Lung (tissue), 12 donors: ENCODE data around the gene RUFY4. TPM values are rescaled to one million over a fixed set of nuclear protein-coding genes. Genes with fewer than 3 reads are reported as not detected.

ENCODE experiments used
- ATAC-seq: fragments of 200-7000 bp; cut with Tn5 transposase; one replicate; pipeline ENCODE4 v1.9.1; 2020; ENCODE audit warnings: moderate number of reproducible peaks; ENCODE audit not compliant: insufficient read depth, low FRiP score
- DNase-seq, 3 donors: peaks; one replicate each; pipeline ENCODE4 v3.0.0-alpha.2; 2013 to 2017
- H3K27ac ChIP-seq, 2 donors: one replicate each; pipeline ENCODE4 v1.5.1; 2013; ENCODE audit warnings: mild to moderate bottlenecking in 2 of 2, moderate library complexity in 2 of 2, control low read depth in 1 of 2, inconsistent platforms in 1 of 2, low read depth in 1 of 2, low read length in 1 of 2
- H3K27me3 ChIP-seq, 3 donors: one replicate each; pipeline ENCODE4 v1.5.1; 2013; ENCODE audit warnings: low read length in 2 of 3; ENCODE audit not compliant: control insufficient read depth in 3 of 3, insufficient read depth in 3 of 3
- H3K36me3 ChIP-seq, 4 donors: one replicate each; pipeline ENCODE4 v1.5.1; 2013; ENCODE audit warnings: low read length in 4 of 4, mild to moderate bottlenecking in 1 of 4, moderate library complexity in 1 of 4; ENCODE audit not compliant: control insufficient read depth in 4 of 4, insufficient read depth in 4 of 4
- H3K4me1 ChIP-seq, 5 donors: one replicate each; pipeline ENCODE4 v1.5.1; 2013; ENCODE audit warnings: low read length in 5 of 5, mild to moderate bottlenecking in 2 of 5, moderate library complexity in 1 of 5; ENCODE audit not compliant: control insufficient read depth in 5 of 5, insufficient read depth in 5 of 5
- H3K4me3 ChIP-seq: one replicate; pipeline ENCODE4 v1.5.1; 2013; ENCODE audit warnings: mild to moderate bottlenecking, control low read depth, moderate library complexity
- H3K9ac ChIP-seq, 2 donors: one replicate each; pipeline ENCODE4 v1.5.1; 2013; ENCODE audit warnings: low read length in 2 of 2, control low read depth in 1 of 2; ENCODE audit not compliant: insufficient read depth in 1 of 2
- H3K9me3 ChIP-seq, 4 donors: one replicate each; pipeline ENCODE4 v1.5.1; 2013; ENCODE audit warnings: low read length in 3 of 4, mild to moderate bottlenecking in 1 of 4, moderate library complexity in 1 of 4; ENCODE audit not compliant: control insufficient read depth in 4 of 4, insufficient read depth in 3 of 4
- CTCF ChIP-seq: IDR thresholded peaks from 2 replicates; pipeline ENCODE4 v1.5.1; 2012; ENCODE audit warnings: mild to moderate bottlenecking; ENCODE audit errors: control extremely low read depth, extremely low read depth
- WGBS, 2 donors: extraction: QIAGEN DNeasy Blood & Tissue Kit; methylation state at CpG; one replicate each; pipeline ENCODE4 v1.1.7; 2013; 5-methylcytosine and 5-hydroxymethylcytosine counted together
- polyA plus RNA-seq, 2 donors: library from polyadenylated mRNA; stranded (reverse); fragments of 200-250 nt; gene quantifications; one replicate each; pipeline ENCODE4 v1.2.1, GENCODE V29; 2013
- total RNA-seq, 2 donors: library from RNA; depleted of rRNA in 1 of 2; stranded (reverse); fragments of >200 nt in 1 of 2; gene quantifications; one replicate each; pipeline ENCODE4 v1.2.1, GENCODE V29; 2014 to 2021
- donor health status: control.
- donor health status: control.
- donor health status: Bipolar disorder and iron deficiency.
- donor health status: healthy.
- donor health status: DM: yes; HTN: yes; CAD: no.

Gene RUFY4
- total and polyA plus RNA-seq, 4 donors = 0.15 to 0.57 (median 0.37) TPM

GRCh38 chr2:218039171-218039570, 29.9 kb upstream of the RUFY4 start:
- DNase-seq = no peak
- WGBS, 2 donors = 84% methylated on average over 2 of the region's 2 CpGs
- H3K27me3 ChIP-seq = peaks cover 0 to 17% (median 0%) of the 10 kb centered on the region in 3 donors
- no peak overlapping the region for H3K27ac ChIP-seq
- no peaks in the 10 kb centered on the region for H3K36me3 ChIP-seq
- peaks cover 0 to 2% (median 0%) of the 10 kb centered on the region in 4 donors for H3K9me3 ChIP-seq
- no peak for ATAC-seq
- no peak overlapping the region for H3K9ac ChIP-seq
- TF ChIP-seq CTCF = no peak
- H3K4me1 ChIP-seq = peaks cover 0 to 5% (median 0%) of the 10 kb centered on the region in 5 donors
- no peak overlapping the region for H3K4me3 ChIP-seq

- 78 to 79% methylated on average over 2 of the region's 2 CpGs for WGBS, 2 donors
- H3K36me3 ChIP-seq = no peaks in the 10 kb centered on the region
- H3K4me3 ChIP-seq = no peak overlapping the region
- ATAC-seq (no peak), DNase-seq (no peak)
- no peak overlapping the region for H3K9ac ChIP-seq
- H3K9me3 ChIP-seq = peaks cover 0 to 2% (median 0%) of the 10 kb centered on the region in 4 donors
- peaks cover 0 to 17% (median 0%) of the 10 kb centered on the region in 3 donors for H3K27me3 ChIP-seq
- no peaks in the 10 kb centered on the region for H3K4me1 ChIP-seq
- no peak for TF ChIP-seq CTCF
- H3K27ac ChIP-seq = no peak overlapping the region
Observed at GRCh38 chr2:218040883-218041282, 28.2 kb upstream of the RUFY4 start.

- Histone ChIP-seq H3K27ac (no peak overlapping the region), H3K4me3 (no peak overlapping the region), H3K36me3 (no peaks in the 10 kb centered on the region), H3K4me1 (no peaks in the 10 kb centered on the region), H3K27me3 (peaks cover 0 to 17% (median 0%) of the 10 kb centered on the region in 3 donors), H3K9ac (no peak overlapping the region), H3K9me3 (peaks cover 0 to 2% (median 0%) of the 10 kb centered on the region in 4 donors)
- DNase-seq (no peak), ATAC-seq (no peak)
- no peak for TF ChIP-seq CTCF
- WGBS, 2 donors = 90 to 93% methylated on average over 2 of the region's 2 CpGs
Observed at GRCh38 chr2:218041302-218042168, 27.5 kb upstream of the RUFY4 start.
